ENCODE measurements around the gene MCFD2.
A peak's percentile ranks its signal among the peaks of the same experiment; 100 is the strongest.
"Not testable (repeated sequence)": the region's sequence is repeated elsewhere in the genome, so short reads cannot be mapped to it uniquely, and the experiment has no call there.

The MCFD2 gene

DNA sequence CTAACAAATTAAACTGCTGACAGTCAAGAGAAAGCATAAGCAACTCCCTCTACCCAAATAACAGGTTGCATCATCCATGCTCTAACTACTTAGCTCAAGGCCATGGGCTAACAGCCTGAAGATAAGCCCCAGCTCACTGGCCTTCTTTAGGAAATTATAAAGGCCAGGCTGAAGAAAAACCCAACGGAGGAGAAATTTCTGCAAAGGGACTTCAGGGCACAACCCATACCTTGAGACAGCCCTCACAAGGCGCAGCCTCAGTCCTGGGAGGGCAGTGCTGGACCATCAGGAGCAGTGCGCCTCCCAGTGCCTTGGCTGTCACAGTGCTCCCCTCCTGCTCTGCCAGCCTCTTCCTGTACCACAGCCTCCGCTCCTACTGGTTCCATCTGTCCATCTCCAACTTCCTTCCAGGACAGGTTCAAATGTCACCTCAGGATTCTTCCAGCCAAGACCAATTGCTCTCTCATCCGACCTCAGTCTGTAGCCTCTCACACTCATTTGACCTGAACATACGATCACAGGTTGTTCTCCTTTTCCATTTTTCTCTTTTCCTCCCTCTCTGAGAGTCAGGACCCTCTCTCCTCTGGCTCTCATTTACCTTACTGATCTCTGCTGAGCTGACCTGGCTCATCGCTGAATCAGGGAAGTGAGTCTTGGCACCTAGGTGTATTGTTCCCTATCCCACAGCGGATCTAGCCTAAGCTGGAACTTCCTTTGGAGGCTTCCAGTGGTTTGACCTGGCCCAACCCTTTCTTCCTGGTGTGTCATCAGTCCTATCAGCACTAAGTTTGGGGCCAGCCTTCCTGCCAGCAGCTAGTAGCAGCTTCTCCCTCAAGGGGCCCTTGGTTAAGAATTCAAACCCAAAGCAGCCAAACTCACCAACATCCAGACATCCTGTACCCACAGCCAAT is 1.9 kb downstream of the MCFD2 start:
- Histone ChIP-seq H2AFZ (ENCODE audit: low read depth, low read length, severe bottlenecking) (no peak overlapping the region), H3K36me3 (ENCODE audit: low read length) (no peaks in the 10 kb centered on the region), H3K4me2 (ENCODE audit: low read depth, low read length, poor library complexity, severe bottlenecking) (peak overlapping the region; percentile 94), H4K20me1 (ENCODE audit: low read depth, low read length) (no peaks in the 10 kb centered on the region), H3K9me2 (replicated peaks; ENCODE audit: insufficient read depth, low read length) (no peaks in the 10 kb centered on the region), H3K9ac (ENCODE audit: low read length) (peak overlapping the region; percentile 96), H3K27ac (ENCODE audit: low read depth, low read length) (0 out of 2 replicates have a peak overlapping the region, but pooled peaks have one; percentile 59), H3K9me3 (ENCODE audit: insufficient read depth, low read length) (no peaks in the 10 kb centered on the region), H3K79me2 (ENCODE audit: insufficient read depth, low read length) (peaks cover 84% of the 10 kb centered on the region), H3K4me3 (ENCODE audit: insufficient read depth, low read length, poor library complexity, severe bottlenecking) (peak overlapping the region; percentile 95), H3F3A (ENCODE audit: insufficient read depth) (peaks cover 11% of the 10 kb centered on the region), H3K27me3 (ENCODE audit: low read length) (no peaks in the 10 kb centered on the region)
- TF ChIP-seq EZH2phosphoT487 (conservative IDR thresholded peaks at IDR 0.05; ENCODE audit: low read length): no peak
- TF ChIP-seq, protein P1, sequence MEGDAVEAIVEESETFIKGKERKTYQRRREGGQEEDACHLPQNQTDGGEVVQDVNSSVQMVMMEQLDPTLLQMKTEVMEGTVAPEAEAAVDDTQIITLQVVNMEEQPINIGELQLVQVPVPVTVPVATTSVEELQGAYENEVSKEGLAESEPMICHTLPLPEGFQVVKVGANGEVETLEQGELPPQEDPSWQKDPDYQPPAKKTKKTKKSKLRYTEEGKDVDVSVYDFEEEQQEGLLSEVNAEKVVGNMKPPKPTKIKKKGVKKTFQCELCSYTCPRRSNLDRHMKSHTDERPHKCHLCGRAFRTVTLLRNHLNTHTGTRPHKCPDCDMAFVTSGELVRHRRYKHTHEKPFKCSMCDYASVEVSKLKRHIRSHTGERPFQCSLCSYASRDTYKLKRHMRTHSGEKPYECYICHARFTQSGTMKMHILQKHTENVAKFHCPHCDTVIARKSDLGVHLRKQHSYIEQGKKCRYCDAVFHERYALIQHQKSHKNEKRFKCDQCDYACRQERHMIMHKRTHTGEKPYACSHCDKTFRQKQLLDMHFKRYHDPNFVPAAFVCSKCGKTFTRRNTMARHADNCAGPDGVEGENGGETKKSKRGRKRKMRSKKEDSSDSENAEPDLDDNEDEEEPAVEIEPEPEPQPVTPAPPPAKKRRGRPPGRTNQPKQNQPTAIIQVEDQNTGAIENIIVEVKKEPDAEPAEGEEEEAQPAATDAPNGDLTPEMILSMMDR (IDR thresholded peaks at IDR 0.05; ENCODE audit: insufficient read depth, low read length, poor library complexity, severe bottlenecking): no peak

DNA sequence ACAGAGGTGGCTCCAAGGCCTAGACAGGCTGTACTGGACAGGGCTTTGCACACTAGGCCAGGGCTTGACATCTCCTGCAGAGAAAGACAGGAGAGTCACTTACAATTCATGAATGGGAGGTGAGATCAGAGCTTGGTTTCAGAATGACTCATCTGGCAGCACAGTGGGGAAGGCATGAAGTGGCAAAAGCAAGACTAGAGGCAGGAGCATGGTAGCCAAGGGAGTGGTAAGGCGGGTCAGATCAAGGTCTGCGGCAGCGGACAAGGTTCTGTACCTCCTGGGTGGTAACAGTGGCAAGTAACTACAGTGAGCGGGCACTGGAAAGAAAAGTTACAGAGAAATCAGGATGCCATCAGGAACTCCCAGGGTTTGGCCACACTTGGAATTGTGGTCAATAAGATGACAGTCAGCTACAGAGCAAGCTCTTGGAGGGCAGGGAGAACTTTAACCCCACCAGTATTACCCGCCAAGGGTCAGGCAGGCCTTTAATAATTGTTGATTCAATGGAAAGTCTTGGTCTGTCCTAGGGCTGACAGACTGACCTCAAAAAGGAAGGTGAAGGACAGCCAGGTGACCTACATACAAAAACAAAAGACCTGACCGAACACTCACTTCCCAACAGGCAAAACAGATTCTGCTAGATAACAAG is 5.7 kb downstream of the MCFD2 start:
- Histone ChIP-seq H3K27me3 (ENCODE audit: low read length) (no peaks in the 10 kb centered on the region), H3K9me2 (replicated peaks; ENCODE audit: insufficient read depth, low read length) (no peaks in the 10 kb centered on the region), H3K27ac (ENCODE audit: low read depth, low read length) (no peak overlapping the region), H3K4me2 (ENCODE audit: low read depth, low read length, poor library complexity, severe bottlenecking) (no peak overlapping the region), H3K36me3 (ENCODE audit: low read length) (peaks cover 12% of the 10 kb centered on the region; the same call in 1 of the 2 replicates), H3K79me2 (ENCODE audit: insufficient read depth, low read length) (peaks cover 60% of the 10 kb centered on the region), H4K20me1 (ENCODE audit: low read depth, low read length) (no peaks in the 10 kb centered on the region; the same call in 1 of the 2 replicates), H3K9ac (ENCODE audit: low read length) (no peak overlapping the region), H3F3A (ENCODE audit: insufficient read depth) (0 out of 2 replicates have a peak, but pooled peaks cover 4% of the 10 kb centered on the region), H2AFZ (ENCODE audit: low read depth, low read length, severe bottlenecking) (no peak overlapping the region), H3K9me3 (ENCODE audit: insufficient read depth, low read length) (no peaks in the 10 kb centered on the region), H3K4me3 (ENCODE audit: insufficient read depth, low read length, poor library complexity, severe bottlenecking) (no peak overlapping the region)
- TF ChIP-seq, protein P1 (IDR thresholded peaks at IDR 0.05; ENCODE audit: insufficient read depth, low read length, poor library complexity, severe bottlenecking): no peak
- TF ChIP-seq EZH2phosphoT487 (conservative IDR thresholded peaks at IDR 0.05; ENCODE audit: low read length): no peak

DNA sequence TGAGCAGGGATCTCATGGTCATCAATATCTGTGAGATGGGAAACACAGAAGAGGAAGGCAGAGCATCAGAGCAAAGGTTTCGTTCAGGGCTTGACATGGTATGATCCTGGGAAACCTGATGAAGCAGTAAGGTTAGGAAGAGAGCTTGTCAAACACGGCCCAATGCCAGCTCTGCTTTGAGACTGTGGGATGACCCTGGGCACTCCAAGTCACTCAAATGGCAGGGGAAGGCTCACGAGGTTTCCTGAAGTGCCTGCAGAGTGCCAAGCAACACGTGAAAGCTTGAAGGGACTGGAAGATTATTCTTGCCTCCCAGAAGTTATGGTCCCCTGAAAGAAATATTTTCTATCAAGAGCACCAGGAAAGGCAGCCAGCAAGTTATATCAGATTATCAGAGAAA is 6.5 kb downstream of the MCFD2 start:
- TF ChIP-seq, protein P1 (IDR thresholded peaks at IDR 0.05; ENCODE audit: insufficient read depth, low read length, poor library complexity, severe bottlenecking): no peak
- TF ChIP-seq EZH2phosphoT487 (conservative IDR thresholded peaks at IDR 0.05; ENCODE audit: low read length): no peak
- Histone ChIP-seq H3K4me3 (ENCODE audit: insufficient read depth, low read length, poor library complexity, severe bottlenecking) (no peak overlapping the region), H3K4me2 (ENCODE audit: low read depth, low read length, poor library complexity, severe bottlenecking) (no peak overlapping the region), H2AFZ (ENCODE audit: low read depth, low read length, severe bottlenecking) (no peak overlapping the region), H3K36me3 (ENCODE audit: low read length) (peaks cover 12% of the 10 kb centered on the region; the same call in 1 of the 2 replicates), H3K27me3 (ENCODE audit: low read length) (no peaks in the 10 kb centered on the region), H4K20me1 (ENCODE audit: low read depth, low read length) (no peaks in the 10 kb centered on the region; the same call in 1 of the 2 replicates), H3F3A (ENCODE audit: insufficient read depth) (0 out of 2 replicates have a peak, but pooled peaks cover 4% of the 10 kb centered on the region), H3K9ac (ENCODE audit: low read length) (no peak overlapping the region), H3K79me2 (ENCODE audit: insufficient read depth, low read length) (peaks cover 53% of the 10 kb centered on the region), H3K9me3 (ENCODE audit: insufficient read depth, low read length) (no peaks in the 10 kb centered on the region), H3K27ac (ENCODE audit: low read depth, low read length) (no peak overlapping the region), H3K9me2 (replicated peaks; ENCODE audit: insufficient read depth, low read length) (no peaks in the 10 kb centered on the region)

DNA sequence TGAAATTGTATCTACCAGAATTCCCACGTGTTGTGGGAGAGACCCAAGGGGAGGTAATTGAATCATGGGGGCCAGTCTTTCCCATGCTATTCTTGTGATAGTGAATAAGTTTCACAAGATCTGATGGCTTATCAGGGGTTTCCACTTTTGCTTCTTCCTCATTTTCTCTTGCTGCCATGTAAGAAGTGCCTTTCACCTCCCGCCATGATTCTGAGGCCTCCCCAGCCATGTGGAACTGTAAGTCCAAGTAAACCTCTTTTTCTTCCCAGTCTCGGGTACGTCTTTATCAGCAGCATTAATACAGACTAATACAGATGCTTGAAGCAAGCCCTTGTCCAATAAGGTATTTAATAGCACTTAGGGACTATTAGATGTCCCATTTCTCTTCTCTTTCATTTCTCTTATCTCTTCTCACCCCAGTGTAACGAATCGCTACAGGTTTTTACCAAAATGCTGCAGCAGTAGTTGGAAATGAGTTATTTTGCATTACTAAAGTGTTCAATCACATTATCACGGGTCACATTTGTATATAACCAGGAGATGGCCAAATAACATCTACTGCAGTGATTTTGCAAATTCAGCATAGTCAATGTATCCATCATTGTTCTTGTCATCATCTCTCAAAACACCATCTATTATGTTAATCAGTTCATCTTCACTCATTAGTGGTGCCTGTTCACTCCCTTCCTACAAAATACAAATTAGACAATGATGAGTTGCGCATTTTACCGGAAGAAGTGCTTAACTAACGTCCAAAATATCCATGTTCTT is 10.5 kb downstream of the MCFD2 start:
- H3K9me2 ChIP-seq (replicated peaks; ENCODE audit: insufficient read depth, low read length); H3K27ac ChIP-seq (ENCODE audit: low read depth, low read length); H3K27me3 ChIP-seq (ENCODE audit: low read length); H3K4me3 ChIP-seq (ENCODE audit: insufficient read depth, low read length, poor library complexity, severe bottlenecking); H3K4me2 ChIP-seq (ENCODE audit: low read depth, low read length, poor library complexity, severe bottlenecking); H3F3A ChIP-seq (ENCODE audit: insufficient read depth); H4K20me1 ChIP-seq (ENCODE audit: low read depth, low read length); H2AFZ ChIP-seq (ENCODE audit: low read depth, low read length, severe bottlenecking); H3K9ac ChIP-seq (ENCODE audit: low read length); H3K9me3 ChIP-seq (ENCODE audit: insufficient read depth, low read length): not testable (repeated sequence)
- Histone ChIP-seq H3K79me2 (ENCODE audit: insufficient read depth, low read length) (peaks cover 14% of the 10 kb centered on the region; the same call in 1 of the 2 replicates), H3K36me3 (ENCODE audit: low read length) (peaks cover 12% of the 10 kb centered on the region; the same call in 1 of the 2 replicates)

DNA sequence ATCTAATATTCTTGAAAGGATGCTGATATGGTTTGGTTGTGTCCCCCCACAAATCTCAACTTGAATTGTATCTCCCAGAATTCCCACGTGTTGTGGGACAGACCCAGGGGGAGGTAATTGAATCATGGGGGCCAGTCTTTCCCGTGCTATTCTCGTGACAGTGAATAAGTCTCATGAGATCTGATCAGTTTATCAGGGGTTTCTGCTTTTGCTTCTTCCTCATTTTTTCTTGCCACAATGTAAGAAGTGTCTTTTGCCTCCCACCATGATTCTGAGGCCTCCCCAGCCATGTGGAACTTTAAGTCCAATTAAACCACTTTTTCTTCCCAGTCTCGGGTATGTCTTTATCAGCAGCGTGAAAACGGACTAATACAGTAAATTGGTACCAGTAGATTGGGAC is 12.6 kb downstream of the MCFD2 start:
- H3K9me3 ChIP-seq (ENCODE audit: insufficient read depth, low read length); H3F3A ChIP-seq (ENCODE audit: insufficient read depth); H3K9me2 ChIP-seq (replicated peaks; ENCODE audit: insufficient read depth, low read length); H3K9ac ChIP-seq (ENCODE audit: low read length); H3K4me3 ChIP-seq (ENCODE audit: insufficient read depth, low read length, poor library complexity, severe bottlenecking); H3K27ac ChIP-seq (ENCODE audit: low read depth, low read length); H3K4me2 ChIP-seq (ENCODE audit: low read depth, low read length, poor library complexity, severe bottlenecking); H2AFZ ChIP-seq (ENCODE audit: low read depth, low read length, severe bottlenecking); H3K79me2 ChIP-seq (ENCODE audit: insufficient read depth, low read length); H3K27me3 ChIP-seq (ENCODE audit: low read length); H4K20me1 ChIP-seq (ENCODE audit: low read depth, low read length): not testable (repeated sequence)
- H3K36me3 ChIP-seq (ENCODE audit: low read length): peaks cover 11% of the 10 kb centered on the region; the same call in 1 of the 2 replicates
